ENCODE data around the gene TMEM176B.

The TMEM176B gene

GRCh38 chr7:150756166-150756565 is 44.0 kb downstream of the TMEM176B start:
- no peak for TF ChIP-seq GATA2 (IDR thresholded peaks at IDR 0.05; ENCODE audit: low read depth, low read length)
- TF ChIP-seq GATA3 (IDR thresholded peaks at IDR 0.05; ENCODE audit: low read depth, low read length) = no peak

- no peak for TF ChIP-seq GATA3 (IDR thresholded peaks at IDR 0.05; ENCODE audit: low read depth, low read length)
- TF ChIP-seq GATA2 (IDR thresholded peaks at IDR 0.05; ENCODE audit: low read depth, low read length) = no peak
Measured at GRCh38 chr7:150755473-150756099, 44.6 kb downstream of the TMEM176B start.

GRCh38 chr7:150754951-150755350 is 45.2 kb downstream of the TMEM176B start:
- TF ChIP-seq GATA3 (IDR thresholded peaks at IDR 0.05; ENCODE audit: low read depth, low read length) = no peak

- no peak for TF ChIP-seq GATA2 (IDR thresholded peaks at IDR 0.05; ENCODE audit: low read depth, low read length)
- no peak for TF ChIP-seq GATA3 (IDR thresholded peaks at IDR 0.05; ENCODE audit: low read depth, low read length)
Measured at GRCh38 chr7:150753826-150754603, 46.1 kb downstream of the TMEM176B start.

GRCh38 chr7:150753239-150753638 is 46.9 kb downstream of the TMEM176B start:
- TF ChIP-seq GATA2 (IDR thresholded peaks at IDR 0.05; ENCODE audit: low read depth, low read length) (no peak), GATA3 (IDR thresholded peaks at IDR 0.05; ENCODE audit: low read depth, low read length) (no peak)

GRCh38 chr7:150751702-150752101 is 48.5 kb downstream of the TMEM176B start:
- TF ChIP-seq GATA2 (IDR thresholded peaks at IDR 0.05; ENCODE audit: low read depth, low read length) (no peak), GATA3 (IDR thresholded peaks at IDR 0.05; ENCODE audit: low read depth, low read length) (no peak)

- TF ChIP-seq GATA3 (IDR thresholded peaks at IDR 0.05; ENCODE audit: low read depth, low read length) = no peak
- TF ChIP-seq GATA2 (IDR thresholded peaks at IDR 0.05; ENCODE audit: low read depth, low read length) = no peak
Measured at GRCh38 chr7:150748376-150748775, 51.8 kb downstream of the TMEM176B start.

- no peak for TF ChIP-seq GATA3 (IDR thresholded peaks at IDR 0.05; ENCODE audit: low read depth, low read length)
- no peak for TF ChIP-seq GATA2 (IDR thresholded peaks at IDR 0.05; ENCODE audit: low read depth, low read length)
Measured at GRCh38 chr7:150746921-150747320, 53.2 kb downstream of the TMEM176B start.

GRCh38 chr7:150745876-150746275 is 54.3 kb downstream of the TMEM176B start:
- no peak for TF ChIP-seq GATA3 (IDR thresholded peaks at IDR 0.05; ENCODE audit: low read depth, low read length)
- no peak for TF ChIP-seq GATA2 (IDR thresholded peaks at IDR 0.05; ENCODE audit: low read depth, low read length)

GRCh38 chr7:150745086-150745485 is 55.1 kb downstream of the TMEM176B start:
- TF ChIP-seq GATA3 (IDR thresholded peaks at IDR 0.05; ENCODE audit: low read depth, low read length) = no peak
- TF ChIP-seq GATA2 (IDR thresholded peaks at IDR 0.05; ENCODE audit: low read depth, low read length) = no peak

- no peak for TF ChIP-seq GATA3 (IDR thresholded peaks at IDR 0.05; ENCODE audit: low read depth, low read length)
Measured at GRCh38 chr7:150744041-150744656, 56.0 kb downstream of the TMEM176B start.

- no peak for TF ChIP-seq GATA2 (IDR thresholded peaks at IDR 0.05; ENCODE audit: low read depth, low read length)
- TF ChIP-seq GATA3 (IDR thresholded peaks at IDR 0.05; ENCODE audit: low read depth, low read length) = no peak
Measured at GRCh38 chr7:150742286-150742968, 57.7 kb downstream of the TMEM176B start.

Data from SH-SY5Y (cell line).